Measurements from ENCODE around the gene TIGAR. TPM values are rescaled to one million over a fixed set of nuclear protein-coding genes. Genes with fewer than 3 reads are reported as not detected.

The TIGAR gene
- total and polyA plus RNA-seq, 2 of the 8 experiments (the other 6 are each of a cell fraction or from before 2014, with no cell fraction given), result 3.8 to 26.4 TPM

DNA sequence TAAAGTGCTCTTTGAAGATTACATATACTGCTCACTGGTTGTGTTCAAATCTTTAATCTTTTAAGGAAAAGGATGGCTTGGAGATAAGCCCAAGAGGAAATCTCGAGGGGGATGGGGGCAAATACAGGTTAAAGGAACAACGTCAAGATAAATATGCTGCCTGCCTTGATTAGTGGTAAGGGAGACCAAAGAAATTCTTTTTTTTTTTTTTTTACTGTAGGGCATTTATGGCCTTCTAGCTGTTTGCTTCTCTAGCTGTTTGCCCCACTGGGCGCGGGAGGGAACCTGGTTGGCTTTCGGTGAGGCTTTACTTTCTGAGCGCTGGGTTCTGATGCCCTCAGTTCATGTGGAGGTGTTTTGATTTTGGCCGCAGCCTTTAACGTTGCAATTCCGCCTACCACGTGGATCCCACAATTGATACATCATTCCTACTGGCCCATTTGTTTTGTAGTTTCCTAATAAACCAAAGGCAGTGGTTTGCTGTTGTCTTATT lies 41.8 kb upstream of the TIGAR start (continued):
- no peak for TF ChIP-seq TAF7 (optimal IDR thresholded peaks at IDR 0.05; ENCODE audit: borderline replicate concordance, low read depth, low read length)
- no peak for TF ChIP-seq CHD7 (IDR thresholded peaks at IDR 0.05; ENCODE audit: insufficient replicate concordance, low read length)
- TF ChIP-seq SP4 (IDR thresholded peaks at IDR 0.05; ENCODE audit: low read length), result no peak
- no peak for TF ChIP-seq CEBPB (IDR thresholded peaks at IDR 0.05; ENCODE audit: low read depth, low read length)
- no peak for TF ChIP-seq CTBP2 (IDR thresholded peaks at IDR 0.05; ENCODE audit: borderline replicate concordance, insufficient read depth, insufficient read length, low read length)
- TF ChIP-seq MAFK (IDR thresholded peaks at IDR 0.05; ENCODE audit: low read depth, low read length), result no peak
- no peak for TF ChIP-seq PHF8 (conservative IDR thresholded peaks at IDR 0.05; ENCODE audit: low read depth, low read length)
- no peak for TF ChIP-seq ZNF274 (IDR thresholded peaks at IDR 0.05; ENCODE audit: borderline replicate concordance, extremely low read depth, low read length)
- no peak for TF ChIP-seq ASH2L (IDR thresholded peaks at IDR 0.05; ENCODE audit: low read length)
